Measurements from ENCODE around the gene TMEM132E. TPM values are rescaled to one million over a fixed set of nuclear protein-coding genes. Genes with fewer than 3 reads are reported as not detected.
A peak's percentile ranks its signal among the peaks of the same experiment; 100 is the strongest.

TMEM132E gene
- total RNA-seq, 1 experiment from 2014 or later: not detected

DNA sequence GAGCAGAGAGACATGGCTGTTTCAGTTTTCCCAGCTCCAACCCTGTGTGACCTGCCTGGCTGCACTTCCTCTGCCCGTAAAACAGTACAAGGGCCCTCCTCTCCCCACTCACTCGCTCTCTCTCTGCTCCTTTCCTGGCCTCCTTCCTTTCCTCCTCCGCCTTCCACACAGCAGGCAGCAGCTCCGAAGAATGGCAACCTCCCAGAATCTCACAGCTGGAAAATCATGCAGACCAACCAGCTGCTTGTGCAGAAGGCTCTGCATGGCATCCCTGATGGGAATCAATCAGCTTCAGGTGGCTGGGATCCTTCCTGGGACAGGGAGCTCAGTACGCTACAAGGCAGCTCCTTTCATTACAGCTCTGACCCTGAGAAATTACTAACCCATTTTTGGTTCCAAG, 27.4 kb downstream of the TMEM132E start:
- no peaks in the 10 kb centered on the region for H3K9me3 ChIP-seq (replicated peaks)
- H3K27ac ChIP-seq: no peak overlapping the region
- peaks cover 35% of the 10 kb centered on the region for H3K27me3 ChIP-seq
- no peak overlapping the region for H3K4me3 ChIP-seq
- no peak for DNase-seq
- H3K36me3 ChIP-seq: no peaks in the 10 kb centered on the region
- peaks cover 6% of the 10 kb centered on the region; the same call in 1 of the 2 replicates for H3K4me1 ChIP-seq

DNA sequence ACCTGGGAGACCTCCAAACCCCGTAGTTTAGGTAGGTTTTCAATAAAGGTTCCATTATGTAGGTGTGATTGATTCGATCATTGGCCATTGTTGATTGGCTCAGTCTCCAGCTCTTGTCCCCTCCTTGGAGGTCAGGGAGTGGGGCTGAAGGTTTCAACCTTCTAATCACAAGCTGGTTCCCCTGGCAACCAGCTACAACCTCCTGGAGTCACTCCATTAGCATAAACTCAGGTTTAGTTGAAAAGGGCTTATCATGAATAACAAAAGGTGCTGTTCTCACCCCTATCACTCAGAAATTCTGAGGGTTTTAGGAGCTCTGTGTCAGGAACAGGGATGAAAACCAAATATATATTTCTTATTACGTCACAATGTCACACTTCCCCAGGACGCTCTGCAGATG, 28.5 kb downstream of the TMEM132E start:
- DNase-seq: no peak
- Histone ChIP-seq H3K9me3 (replicated peaks) (no peaks in the 10 kb centered on the region), H3K4me3 (no peak overlapping the region), H3K27me3 (peaks cover 35% of the 10 kb centered on the region), H3K36me3 (no peaks in the 10 kb centered on the region), H3K4me1 (no peaks in the 10 kb centered on the region), H3K27ac (no peak overlapping the region)

DNA sequence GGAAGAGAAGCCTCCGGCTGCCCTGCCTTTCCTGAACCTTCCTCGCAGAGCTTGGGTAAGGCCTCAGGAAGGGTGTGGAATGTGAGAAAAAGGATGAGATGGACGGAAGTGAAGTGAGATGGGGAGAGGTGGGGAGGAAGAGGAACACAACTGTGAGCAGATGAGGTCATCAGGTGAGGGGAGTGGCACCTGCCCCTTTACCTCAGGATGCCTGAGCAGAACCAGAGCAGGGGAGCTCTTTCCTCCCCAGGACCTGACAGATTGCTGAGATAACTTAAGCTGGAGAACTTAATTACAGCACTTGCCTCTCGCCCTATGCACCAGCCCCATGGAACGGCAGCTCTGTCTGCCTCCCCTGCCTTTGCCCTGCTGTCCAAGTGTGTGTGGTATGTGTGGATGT, 29.8 kb downstream of the TMEM132E start:
- no peak for DNase-seq
- no peaks in the 10 kb centered on the region for H3K4me1 ChIP-seq
- H3K27ac ChIP-seq: no peak overlapping the region
- no peak overlapping the region for H3K4me3 ChIP-seq
- H3K36me3 ChIP-seq: no peaks in the 10 kb centered on the region
- peaks cover 35% of the 10 kb centered on the region for H3K27me3 ChIP-seq
- H3K9me3 ChIP-seq (replicated peaks): no peaks in the 10 kb centered on the region

DNA sequence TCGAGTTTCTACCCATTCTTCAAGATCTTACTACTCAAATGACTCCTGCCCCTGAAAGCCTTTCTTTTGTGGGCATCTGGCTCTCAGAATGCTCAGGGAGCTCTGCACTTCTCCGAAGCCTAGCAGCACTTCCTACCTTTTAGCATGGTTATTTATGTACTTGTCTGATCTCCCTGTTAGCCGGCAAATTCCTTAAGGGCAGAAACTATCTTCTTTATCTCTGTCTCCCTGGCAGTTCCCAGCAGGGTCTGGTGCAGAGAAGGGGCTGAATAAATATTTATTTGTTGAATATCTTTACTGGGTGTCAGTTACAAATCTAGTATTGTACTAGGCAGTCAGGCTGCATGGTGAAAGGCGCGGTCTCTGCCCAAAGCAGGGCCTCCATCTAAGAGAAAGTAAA, 30.7 kb downstream of the TMEM132E start:
- peaks cover 36% of the 10 kb centered on the region for H3K27me3 ChIP-seq
- H3K27ac ChIP-seq: no peak overlapping the region
- no peak for DNase-seq
- no peaks in the 10 kb centered on the region for H3K36me3 ChIP-seq
- no peaks in the 10 kb centered on the region for H3K4me1 ChIP-seq
- H3K4me3 ChIP-seq: no peak overlapping the region
- H3K9me3 ChIP-seq (replicated peaks): no peaks in the 10 kb centered on the region

DNA sequence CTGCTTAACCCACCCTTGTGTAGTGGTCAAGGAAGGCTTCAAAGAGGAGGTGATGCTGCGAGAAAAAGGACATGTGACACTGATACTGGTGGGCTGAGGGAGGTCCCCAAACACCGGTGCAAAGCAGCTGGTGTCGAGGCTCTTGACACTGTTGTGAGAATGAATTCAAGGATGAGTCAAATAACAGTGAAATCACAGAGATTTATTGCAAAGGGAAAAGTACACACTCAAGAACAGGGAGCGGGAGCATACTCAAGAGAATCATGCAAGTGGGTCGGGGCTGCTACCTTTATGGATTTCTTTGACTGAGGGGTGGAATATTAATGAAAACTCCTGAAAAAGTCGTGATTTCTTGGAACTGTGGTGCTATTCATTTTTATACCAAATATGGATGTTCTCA, 31.1 kb downstream of the TMEM132E start:
- H3K27me3 ChIP-seq: peaks cover 37% of the 10 kb centered on the region
- H3K9me3 ChIP-seq (replicated peaks): no peaks in the 10 kb centered on the region
- no peak overlapping the region for H3K4me3 ChIP-seq
- no peaks in the 10 kb centered on the region for H3K36me3 ChIP-seq
- no peaks in the 10 kb centered on the region for H3K4me1 ChIP-seq
- DNase-seq: no peak
- H3K27ac ChIP-seq: no peak overlapping the region

DNA sequence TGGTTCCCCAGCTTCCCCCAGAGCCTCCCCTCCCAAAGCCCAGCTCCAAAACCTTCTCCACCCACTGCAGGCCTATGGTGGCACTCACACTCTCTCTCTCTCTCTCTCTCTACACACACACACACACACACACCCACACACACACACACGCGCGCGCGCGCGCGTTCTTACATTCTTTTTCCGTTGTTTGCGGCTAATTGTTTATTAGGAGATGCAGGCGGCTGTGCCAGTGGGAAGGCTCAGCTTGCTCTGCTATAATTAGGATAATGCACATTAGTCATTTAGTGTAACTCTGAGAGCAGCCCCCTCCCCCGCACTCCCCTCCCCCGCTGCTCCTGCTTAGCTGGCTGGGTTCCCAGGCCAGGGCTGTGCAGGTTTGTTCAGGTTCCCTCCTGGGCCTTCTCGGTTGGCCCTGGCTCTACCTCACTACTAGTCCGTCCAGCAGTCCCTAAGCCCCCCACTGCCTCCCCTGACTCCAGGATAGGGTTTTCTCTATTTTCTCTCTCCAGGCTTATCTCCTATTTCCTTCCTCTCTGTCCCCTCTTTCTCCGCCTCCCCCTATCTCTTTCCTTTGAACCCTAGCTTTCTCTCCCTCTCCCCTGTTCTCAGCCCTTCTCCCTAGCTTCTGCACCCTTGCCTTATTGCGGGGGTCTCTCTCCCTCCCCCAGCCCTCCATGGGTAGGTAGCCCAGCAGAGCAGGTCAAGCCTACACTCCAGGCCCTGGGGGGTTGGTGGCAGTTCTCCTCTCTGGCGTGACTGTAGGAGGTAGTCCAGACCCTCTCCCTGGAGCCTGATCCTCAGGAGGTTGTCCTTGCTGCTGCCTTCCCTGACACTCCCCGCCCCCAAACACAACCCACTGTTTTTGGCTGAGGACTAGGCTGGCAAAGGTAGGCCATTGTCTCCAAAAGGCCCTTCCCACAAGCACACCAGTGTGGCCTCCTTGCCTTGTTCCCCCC, 34.0 kb downstream of the TMEM132E start:
- Histone ChIP-seq H3K27me3 (peaks cover 23% of the 10 kb centered on the region; the same call in 1 of the 2 replicates), H3K36me3 (no peaks in the 10 kb centered on the region), H3K9me3 (replicated peaks) (no peaks in the 10 kb centered on the region), H3K4me1 (no peaks in the 10 kb centered on the region), H3K4me3 (no peak overlapping the region), H3K27ac (no peak overlapping the region)
- no peak for DNase-seq

DNA sequence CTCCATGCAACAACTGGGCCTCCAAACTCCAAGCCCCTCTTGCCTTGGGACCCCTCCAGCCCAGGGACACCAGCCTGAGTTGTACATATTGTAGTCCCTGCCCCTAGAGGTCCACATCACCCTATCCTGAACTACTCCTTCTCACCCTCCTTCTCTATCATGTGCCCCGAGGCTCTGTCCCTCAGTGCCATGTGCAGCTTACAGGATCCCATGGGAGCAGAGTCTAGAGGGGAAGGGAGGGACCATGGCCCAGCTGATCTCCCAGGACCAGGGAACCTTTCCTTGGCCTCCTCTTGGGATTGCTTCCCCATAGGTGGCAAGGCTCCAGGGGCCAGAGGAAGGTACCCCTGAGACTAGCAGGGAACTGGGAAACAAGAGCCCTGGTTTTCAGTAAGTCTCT, 35.3 kb downstream of the TMEM132E start:
- Histone ChIP-seq H3K27ac (no peak overlapping the region), H3K9me3 (replicated peaks) (no peaks in the 10 kb centered on the region), H3K4me3 (no peak overlapping the region), H3K27me3 (peaks cover 12% of the 10 kb centered on the region; the same call in 1 of the 2 replicates), H3K4me1 (no peaks in the 10 kb centered on the region), H3K36me3 (no peaks in the 10 kb centered on the region)
- DNase-seq: no peak

DNA sequence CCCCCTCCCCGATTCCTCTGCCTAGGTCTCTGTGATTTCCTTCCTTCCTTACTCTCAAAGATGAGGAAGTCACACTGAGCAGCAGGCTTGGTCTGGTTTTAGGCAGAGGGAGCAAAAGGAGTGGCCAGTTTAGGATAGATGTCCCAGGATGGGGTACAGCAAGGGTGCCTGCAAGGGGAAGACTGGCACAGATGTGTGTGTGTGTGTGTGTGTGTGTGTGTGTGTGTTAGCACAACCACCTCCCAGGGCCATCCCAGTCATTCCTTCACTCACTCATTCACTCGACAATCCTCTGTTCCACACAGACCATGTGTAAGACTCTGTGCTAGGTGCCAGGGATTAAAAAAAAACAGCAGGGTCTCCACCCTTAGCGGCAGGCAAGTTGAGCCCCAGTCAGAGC, 35.9 kb downstream of the TMEM132E start:
- no peak for DNase-seq

DNA sequence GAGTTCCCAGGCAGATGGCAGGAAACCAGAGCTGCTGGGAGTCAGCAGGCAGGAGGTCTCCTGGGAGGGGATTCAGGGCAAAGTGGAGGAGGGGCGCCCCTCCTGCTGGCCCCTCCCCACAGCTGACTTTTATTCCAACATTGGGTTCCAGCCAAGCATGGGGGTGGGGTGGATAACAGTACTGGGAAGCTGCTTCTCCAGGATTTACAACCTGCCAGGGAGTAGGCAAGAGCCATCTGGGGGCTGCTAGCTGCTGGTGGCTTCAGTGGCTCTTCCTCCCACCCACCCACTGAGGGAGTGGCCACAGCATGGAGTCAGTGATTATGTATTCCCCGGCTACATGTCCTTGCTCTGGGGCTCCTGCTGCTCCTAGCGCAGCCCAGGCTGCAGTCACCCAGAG, 36.8 kb downstream of the TMEM132E start:
- no peaks in the 10 kb centered on the region for H3K9me3 ChIP-seq (replicated peaks)
- peak in 1 of 2 experiments; percentile 13 for DNase-seq
- H3K27ac ChIP-seq: no peak overlapping the region
- H3K4me1 ChIP-seq: no peaks in the 10 kb centered on the region
- H3K36me3 ChIP-seq: no peaks in the 10 kb centered on the region
- H3K4me3 ChIP-seq: no peak overlapping the region
- H3K27me3 ChIP-seq: peaks cover 6% of the 10 kb centered on the region; the same call in 1 of the 2 replicates

More for the DNA sequence above, 35.9 kb downstream of the TMEM132E start:
- no peak overlapping the region for H3K4me3 ChIP-seq
- peaks cover 8% of the 10 kb centered on the region; the same call in 1 of the 2 replicates for H3K27me3 ChIP-seq
- H3K36me3 ChIP-seq: no peaks in the 10 kb centered on the region
- no peaks in the 10 kb centered on the region for H3K4me1 ChIP-seq
- H3K27ac ChIP-seq: no peak overlapping the region
- H3K9me3 ChIP-seq (replicated peaks): no peaks in the 10 kb centered on the region

DNA sequence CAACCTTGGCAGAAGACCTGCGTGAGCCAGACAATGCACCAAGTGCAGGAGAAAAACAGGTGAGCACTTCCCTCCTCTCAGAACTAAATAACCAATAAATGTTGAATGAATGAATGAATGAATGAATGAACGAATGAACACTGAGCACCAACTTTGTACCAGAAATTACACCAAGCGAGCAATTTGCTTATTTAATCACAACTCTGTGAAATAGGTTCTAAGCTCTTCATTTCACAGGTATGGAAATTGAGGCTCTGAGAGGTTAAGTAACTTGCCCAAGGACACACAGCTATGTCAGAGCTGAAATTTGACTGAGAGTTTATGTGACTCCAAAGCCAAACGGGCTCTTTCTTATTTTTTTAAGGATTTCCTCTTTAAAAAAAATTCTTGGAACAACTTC, 38.0 kb downstream of the TMEM132E start:
- peaks cover 9% of the 10 kb centered on the region; the same call in 1 of the 2 replicates for H3K27me3 ChIP-seq

DNA sequence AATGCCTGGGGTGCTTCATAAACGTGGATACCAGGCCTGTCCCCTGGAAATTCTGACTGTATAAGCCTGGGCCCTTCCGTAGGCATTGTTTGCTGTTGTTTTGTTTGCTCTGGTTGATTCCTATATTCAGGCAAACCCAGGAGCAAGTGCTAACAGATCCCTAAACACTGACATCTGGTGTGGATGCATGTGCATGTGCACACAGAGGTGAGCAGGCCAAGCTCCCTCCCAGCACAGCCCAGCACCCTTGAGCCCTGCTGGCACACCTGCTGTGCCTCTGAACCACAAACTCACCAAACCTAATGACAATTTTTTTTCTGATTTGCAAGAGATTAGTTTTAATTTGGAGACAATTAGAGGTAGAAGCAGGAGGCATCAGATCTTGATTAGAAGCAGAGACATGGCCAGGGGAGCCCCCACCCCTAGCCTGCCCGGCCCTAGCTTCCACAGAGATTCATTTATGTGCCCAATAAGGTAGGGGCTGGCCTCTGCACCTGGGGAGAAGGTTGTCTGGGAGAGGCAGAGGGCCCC, 40.4 kb downstream of the TMEM132E start:
- DNase-seq: no peak
- H3K27me3 ChIP-seq: peaks cover 11% of the 10 kb centered on the region; the same call in 1 of the 2 replicates
- H3K4me3 ChIP-seq: no peak overlapping the region
- no peaks in the 10 kb centered on the region for H3K36me3 ChIP-seq
- H3K27ac ChIP-seq: no peak overlapping the region
- no peaks in the 10 kb centered on the region for H3K9me3 ChIP-seq (replicated peaks)
- H3K4me1 ChIP-seq: no peaks in the 10 kb centered on the region

More for the DNA sequence above, 38.0 kb downstream of the TMEM132E start:
- no peak for DNase-seq
- H3K36me3 ChIP-seq: no peaks in the 10 kb centered on the region
- no peaks in the 10 kb centered on the region for H3K4me1 ChIP-seq
- no peak overlapping the region for H3K27ac ChIP-seq
- no peak overlapping the region for H3K4me3 ChIP-seq
- H3K9me3 ChIP-seq (replicated peaks): no peaks in the 10 kb centered on the region

DNA sequence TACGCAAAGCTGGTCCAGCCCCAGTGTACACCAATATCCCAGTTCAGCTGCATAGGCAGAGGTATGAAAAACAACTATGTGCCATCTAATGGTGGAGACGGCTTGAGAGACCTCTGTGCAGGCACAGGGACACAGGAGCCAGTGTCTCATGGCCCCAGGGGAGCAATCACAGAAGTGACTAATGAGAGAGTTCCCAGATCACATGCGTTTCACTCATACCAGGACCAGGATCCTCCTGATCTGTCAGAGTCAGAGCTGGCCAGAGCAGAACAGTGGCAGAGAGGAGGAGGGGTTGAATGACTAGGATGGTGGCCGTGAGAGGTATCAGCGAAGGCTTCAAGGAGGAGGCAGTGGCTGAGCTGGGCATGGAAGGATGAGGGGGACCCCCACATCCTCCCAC, 41.1 kb downstream of the TMEM132E start:
- Histone ChIP-seq H3K36me3 (no peaks in the 10 kb centered on the region), H3K4me1 (no peaks in the 10 kb centered on the region), H3K4me3 (no peak overlapping the region), H3K27ac (no peak overlapping the region), H3K27me3 (peaks cover 8% of the 10 kb centered on the region; the same call in 1 of the 2 replicates), H3K9me3 (replicated peaks) (no peaks in the 10 kb centered on the region)
- no peak for DNase-seq

DNA sequence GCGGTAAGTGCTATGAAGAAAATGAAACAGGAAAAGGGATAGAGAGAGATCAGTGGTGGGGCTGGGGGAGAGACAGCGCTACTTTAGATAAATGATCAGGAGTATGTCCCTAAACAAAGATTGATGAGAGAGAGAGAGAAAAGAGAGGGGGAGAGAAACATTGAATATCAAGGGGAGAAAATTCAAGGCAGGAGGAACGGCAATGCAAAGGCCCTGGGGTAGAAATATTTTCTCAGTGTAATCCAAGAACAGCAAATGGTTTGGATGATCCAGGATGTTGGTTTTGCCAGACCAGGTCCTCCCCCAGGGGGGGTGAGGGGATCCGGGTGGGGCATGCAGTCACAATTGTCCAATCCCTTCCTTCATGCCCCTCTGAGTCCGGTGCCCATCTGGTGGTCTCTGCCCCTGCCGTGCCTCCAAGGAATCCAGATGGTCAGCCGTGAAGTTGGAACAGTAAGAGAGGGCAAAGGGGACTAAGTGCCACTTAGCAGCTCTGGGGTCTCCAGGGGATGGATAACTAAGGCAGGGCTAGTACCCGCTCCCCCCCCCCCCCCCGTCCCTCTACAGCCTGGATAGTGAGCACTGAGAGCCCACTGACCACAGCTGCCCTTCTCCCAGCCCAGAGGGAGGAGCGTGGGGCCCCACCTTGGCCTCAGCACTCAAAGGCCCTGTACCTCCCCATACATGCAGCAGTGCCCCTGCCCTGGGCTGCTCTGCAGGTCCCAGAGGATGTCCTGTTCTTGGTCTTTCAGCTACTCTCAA, 43.7 kb downstream of the TMEM132E start:
- H3K4me1 ChIP-seq: no peaks in the 10 kb centered on the region
- DNase-seq: no peak
- no peaks in the 10 kb centered on the region for H3K9me3 ChIP-seq (replicated peaks)

DNA sequence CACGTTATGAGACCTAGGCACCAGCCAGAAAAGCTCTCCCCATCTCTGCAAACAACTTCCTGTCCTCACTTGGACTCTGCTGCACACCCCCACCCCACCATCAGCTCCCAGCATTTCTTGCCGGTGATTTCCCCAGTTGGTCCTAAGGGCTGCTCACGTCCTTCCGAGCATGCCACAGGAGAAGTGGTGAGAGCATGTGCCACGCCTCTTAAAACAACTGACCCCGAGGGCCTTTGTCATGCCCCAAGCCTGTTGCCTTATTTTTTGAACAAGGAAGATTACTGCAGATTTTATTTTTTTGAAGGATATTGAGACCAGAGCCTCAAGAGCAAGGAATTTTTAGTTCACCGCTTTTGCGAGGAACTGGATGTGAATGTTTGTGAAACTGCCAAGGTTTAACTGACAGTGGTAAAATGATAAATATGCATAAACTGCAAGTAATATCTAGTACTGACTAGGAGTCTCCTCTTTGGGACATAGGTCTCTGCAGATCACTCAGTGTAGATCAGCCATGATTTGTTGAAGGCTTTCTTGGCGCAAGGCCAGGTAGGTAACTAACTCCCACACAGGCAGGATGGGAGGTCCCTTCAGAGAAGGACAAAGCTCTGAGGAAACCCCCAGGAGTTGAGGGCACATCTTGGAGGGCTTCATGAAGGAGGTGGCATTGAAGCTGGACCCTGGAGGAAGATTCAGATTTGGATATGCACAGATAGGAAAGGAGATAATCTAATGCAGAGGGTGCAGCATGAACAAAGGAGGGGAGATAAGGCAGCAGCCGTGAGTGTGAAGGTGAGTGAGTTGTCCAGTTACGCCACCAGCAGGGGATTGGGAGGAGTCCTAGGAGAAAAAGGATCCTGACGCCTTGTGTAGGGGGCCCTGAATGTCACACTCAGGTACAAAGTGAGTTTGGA, 44.7 kb downstream of the TMEM132E start:
- H3K27ac ChIP-seq: no peak overlapping the region
- no peak overlapping the region for H3K4me3 ChIP-seq
- H3K4me1 ChIP-seq: no peaks in the 10 kb centered on the region
- H3K9me3 ChIP-seq (replicated peaks): no peaks in the 10 kb centered on the region
- no peak for DNase-seq
- peaks cover 10% of the 10 kb centered on the region for H3K27me3 ChIP-seq
- no peaks in the 10 kb centered on the region for H3K36me3 ChIP-seq

More for the DNA sequence above, 43.7 kb downstream of the TMEM132E start:
- H3K27me3 ChIP-seq: peaks cover 9% of the 10 kb centered on the region; the same call in 1 of the 2 replicates
- no peaks in the 10 kb centered on the region for H3K36me3 ChIP-seq
- no peak overlapping the region for H3K27ac ChIP-seq
- H3K4me3 ChIP-seq: no peak overlapping the region
